ENCODE measurements around the gene PRSS56.

Gene PRSS56

GRCh38 chr2:232550354-232551249 is 30.4 kb downstream of the PRSS56 start, which contains the start of the genes EIF4E2 and TIGD1:
Gene EIF4E2 (plus strand): TSS chr2:232550689. CDS start chr2:232550725, 36 bp downstream.
Gene TIGD1 (minus strand): TSS chr2:232550557. CDS start chr2:232549882, 675 bp downstream.
- TF ChIP-seq CTCF (IDR thresholded peaks at IDR 0.05; ENCODE audit: insufficient read depth, low read depth, low read length, missing control alignments) = peak; percentile 20
- H3K4me3 ChIP-seq (ENCODE audit: low read length) = peak within 1 kb of the TSS; percentile 83
- DNase-seq (ENCODE audit: low read depth) = peak; percentile 90

GRCh38 chr2:232551250-232551638 is 31.1 kb downstream of the PRSS56 start:
- H3K4me3 ChIP-seq (ENCODE audit: low read length) = peak overlapping the region; percentile 83
- TF ChIP-seq CTCF (IDR thresholded peaks at IDR 0.05; ENCODE audit: insufficient read depth, low read depth, low read length, missing control alignments) = no peak
- DNase-seq (ENCODE audit: low read depth) = no peak

- TF ChIP-seq CTCF (IDR thresholded peaks at IDR 0.05; ENCODE audit: insufficient read depth, low read depth, low read length, missing control alignments) = no peak
- H3K4me3 ChIP-seq (ENCODE audit: low read length) = peak overlapping the region; percentile 83
- DNase-seq (ENCODE audit: low read depth) = no peak
Observed at GRCh38 chr2:232551776-232552175, 31.6 kb downstream of the PRSS56 start.

GRCh38 chr2:232556426-232556825 is 36.2 kb downstream of the PRSS56 start:
- no peak for DNase-seq (ENCODE audit: low read depth)
- TF ChIP-seq CTCF (IDR thresholded peaks at IDR 0.05; ENCODE audit: insufficient read depth, low read depth, low read length, missing control alignments) = no peak
- H3K4me3 ChIP-seq (ENCODE audit: low read length) = no peak overlapping the region

- H3K4me3 ChIP-seq (ENCODE audit: low read length) = no peak overlapping the region
- TF ChIP-seq CTCF (IDR thresholded peaks at IDR 0.05; ENCODE audit: insufficient read depth, low read depth, low read length, missing control alignments) = no peak
Observed at GRCh38 chr2:232562515-232563151, 42.4 kb downstream of the PRSS56 start.

GRCh38 chr2:232563580-232563979 is 43.4 kb downstream of the PRSS56 start:
- no peak overlapping the region for H3K4me3 ChIP-seq (ENCODE audit: low read length)
- peak; percentile 84 for DNase-seq (ENCODE audit: low read depth)
- no peak for TF ChIP-seq CTCF (IDR thresholded peaks at IDR 0.05; ENCODE audit: insufficient read depth, low read depth, low read length, missing control alignments)

More at GRCh38 chr2:232562515-232563151, 42.4 kb downstream of the PRSS56 start:
- no peak for DNase-seq (ENCODE audit: low read depth)
